HG03457 (cell line): ENCODE results near the gene FSTL1.

Experiments
- ATAC-seq: cut with Tn5 transposase; IDR thresholded peaks from one replicate; pipeline ENCODE4 v1.9.1; 2021; ENCODE audit warnings: moderate number of reproducible peaks; ENCODE audit not compliant: unreplicated experiment

The FSTL1 gene

GRCh38 chr3:120440762-120441161, 10.0 kb downstream of the FSTL1 start:
- ATAC-seq: no peak

DNA sequence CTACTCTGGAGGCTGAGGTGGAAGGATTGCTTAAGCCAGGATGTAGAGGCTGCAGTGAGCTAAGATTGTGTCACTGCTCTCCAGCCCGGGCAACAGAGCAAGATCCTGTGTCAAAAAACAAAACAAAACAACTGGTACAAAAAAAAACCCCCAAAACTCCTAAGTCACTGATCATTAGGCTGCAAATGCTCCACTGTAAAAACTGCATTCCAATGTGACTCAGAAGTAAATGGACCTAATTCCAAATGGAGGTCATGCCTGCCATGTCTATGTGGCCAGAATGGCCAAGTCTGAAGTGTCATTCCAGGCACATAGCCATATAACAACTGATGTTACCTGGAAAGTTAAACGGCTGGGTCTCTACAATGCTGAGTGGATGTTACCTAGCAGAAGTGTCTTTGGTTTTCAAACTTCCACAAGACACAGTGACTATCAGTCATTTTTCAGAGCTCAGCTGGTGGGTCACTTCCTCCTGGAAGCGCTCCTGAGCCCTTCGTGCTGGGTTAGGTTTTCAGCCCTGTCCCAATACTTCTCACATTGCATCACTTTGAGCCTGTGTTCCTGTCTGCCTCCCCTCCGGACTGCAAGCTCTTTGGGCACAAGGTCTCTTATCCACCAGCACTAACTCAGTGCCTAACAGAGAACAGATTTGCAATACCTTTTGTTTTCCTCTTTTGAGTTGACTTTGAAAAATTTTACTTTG, 10.6 kb downstream of the FSTL1 start:
- no peak for ATAC-seq

GRCh38 chr3:120438665-120439370, 12.0 kb downstream of the FSTL1 start:
- no peak for ATAC-seq

- no peak for ATAC-seq
Observed at GRCh38 chr3:120438216-120438615, 12.6 kb downstream of the FSTL1 start.

DNA sequence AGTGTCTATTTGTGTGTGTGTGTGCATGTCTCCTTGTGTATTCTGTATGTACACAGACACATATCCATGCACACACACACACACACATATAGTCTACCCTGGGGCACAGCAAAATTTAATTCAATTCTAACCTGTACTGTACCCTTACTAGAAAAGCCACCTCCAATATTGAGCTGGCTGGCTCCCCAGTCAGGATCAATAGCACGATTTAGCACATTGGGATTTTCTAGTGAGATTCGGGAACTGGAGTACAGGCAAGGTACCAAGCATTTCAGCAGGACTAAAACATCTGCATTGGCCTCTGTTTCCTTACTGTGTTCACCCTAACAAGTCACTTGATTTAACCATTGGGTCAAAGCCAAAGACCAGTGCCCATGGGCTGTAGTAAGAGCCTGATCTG, 13.2 kb downstream of the FSTL1 start:
- ATAC-seq: no peak

DNA sequence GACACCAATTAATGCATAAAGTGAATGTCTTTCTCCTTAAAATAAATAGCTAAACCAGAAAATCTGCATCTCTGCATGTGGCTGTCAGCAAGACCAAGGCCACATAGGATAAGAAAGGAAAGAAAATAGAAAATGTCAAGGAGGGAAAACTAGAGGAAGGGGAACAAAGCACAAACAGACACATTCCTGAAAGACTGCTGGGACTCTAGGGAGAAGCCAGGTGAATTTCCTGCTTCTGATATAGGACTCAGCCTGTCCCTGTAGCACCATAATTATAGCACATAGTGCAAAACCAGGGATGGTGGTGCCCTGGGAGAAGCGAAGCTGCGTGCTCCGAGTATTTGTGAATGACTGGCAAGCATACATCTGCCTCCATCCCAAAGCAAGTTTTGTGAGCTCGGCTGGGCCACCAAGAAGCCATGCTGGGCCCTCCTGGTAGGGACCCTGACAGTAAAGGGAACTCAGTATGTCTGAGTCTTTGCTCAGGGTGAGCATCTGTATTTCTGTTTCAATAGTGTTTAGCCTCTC, 14.2 kb downstream of the FSTL1 start:
- ATAC-seq: no peak

DNA sequence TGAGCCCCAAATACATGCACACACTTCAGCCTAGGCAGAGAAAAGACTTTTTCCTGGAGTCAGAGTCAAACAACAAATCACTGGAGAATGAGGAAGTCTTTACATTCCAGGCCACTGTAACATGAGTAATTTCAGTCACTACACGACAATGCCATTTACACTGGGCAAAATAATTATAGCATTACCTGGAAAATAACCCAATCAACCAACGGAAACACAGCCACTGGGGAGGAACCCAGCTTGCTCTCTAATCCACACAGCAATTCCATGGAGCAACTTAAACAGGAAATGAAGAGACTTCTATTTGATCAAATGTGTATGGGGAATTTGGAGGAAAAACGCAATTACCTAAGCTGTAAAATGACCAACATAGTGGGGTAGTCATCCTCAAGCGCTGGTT, 15.2 kb downstream of the FSTL1 start:
- no peak for ATAC-seq

GRCh38 chr3:120433662-120434331, 17.0 kb downstream of the FSTL1 start:
- ATAC-seq: no peak

DNA sequence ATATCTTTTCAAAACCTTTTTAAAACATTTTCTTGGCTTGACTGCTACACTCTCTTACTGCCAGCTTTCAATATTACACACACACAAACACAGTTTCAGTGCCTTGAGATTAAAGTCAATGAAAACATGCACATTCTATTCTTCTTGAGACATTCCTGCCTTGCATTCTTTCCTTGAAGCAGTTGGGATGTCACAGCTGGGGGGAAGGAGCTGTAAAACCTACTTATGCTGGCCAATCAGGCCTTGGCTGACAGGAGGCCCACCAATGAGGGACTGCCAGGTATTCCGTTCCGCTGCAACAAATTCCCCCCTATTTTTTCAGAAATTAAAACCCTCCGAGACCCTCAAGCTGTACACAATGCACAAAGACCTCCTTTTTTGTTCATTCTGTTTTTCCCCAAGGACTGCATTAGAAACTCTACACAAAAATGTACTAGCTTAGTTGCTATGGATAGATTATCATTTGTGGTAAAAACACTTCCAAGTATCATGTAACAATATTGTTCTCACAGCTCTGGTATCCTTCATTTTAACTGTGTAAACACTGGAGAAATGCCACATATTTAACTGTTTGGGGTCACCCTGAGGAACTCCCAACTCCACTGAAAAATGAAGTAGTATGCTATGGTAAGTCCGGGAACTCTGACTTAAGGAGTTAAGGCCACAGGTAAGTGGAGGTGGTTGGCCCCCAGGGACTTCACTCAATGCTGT, 18.5 kb downstream of the FSTL1 start:
- no peak for ATAC-seq

GRCh38 chr3:120429921-120430361, 20.9 kb downstream of the FSTL1 start:
- ATAC-seq: no peak

- ATAC-seq: no peak
Observed at GRCh38 chr3:120428924-120429323, 21.9 kb downstream of the FSTL1 start.

- ATAC-seq: no peak
Observed at GRCh38 chr3:120427201-120427600, 23.6 kb downstream of the FSTL1 start.

- no peak for ATAC-seq
Observed at GRCh38 chr3:120425572-120426250, 25.1 kb downstream of the FSTL1 start.

GRCh38 chr3:120424976-120425570, 25.7 kb downstream of the FSTL1 start:
- no peak for ATAC-seq

DNA sequence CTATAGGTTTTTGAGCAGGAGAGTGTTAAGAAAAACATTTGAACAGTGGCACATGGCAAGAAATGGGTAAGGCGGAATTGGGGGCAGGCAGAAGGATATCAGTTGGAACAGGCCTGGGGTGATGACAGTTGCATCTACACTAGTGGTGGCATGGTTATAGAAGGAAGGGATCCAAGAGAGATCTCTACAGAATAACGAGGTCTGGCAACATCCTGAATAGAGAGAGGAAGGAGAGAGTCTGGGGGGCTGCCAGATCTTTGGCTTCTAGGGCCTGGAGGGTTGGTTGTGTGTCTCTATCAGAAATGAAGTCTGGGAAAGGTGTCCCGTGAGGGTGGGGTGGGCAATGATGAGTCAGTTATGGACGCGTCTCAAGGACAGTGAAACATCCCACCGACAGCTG, 26.3 kb downstream of the FSTL1 start:
- ATAC-seq: no peak

DNA sequence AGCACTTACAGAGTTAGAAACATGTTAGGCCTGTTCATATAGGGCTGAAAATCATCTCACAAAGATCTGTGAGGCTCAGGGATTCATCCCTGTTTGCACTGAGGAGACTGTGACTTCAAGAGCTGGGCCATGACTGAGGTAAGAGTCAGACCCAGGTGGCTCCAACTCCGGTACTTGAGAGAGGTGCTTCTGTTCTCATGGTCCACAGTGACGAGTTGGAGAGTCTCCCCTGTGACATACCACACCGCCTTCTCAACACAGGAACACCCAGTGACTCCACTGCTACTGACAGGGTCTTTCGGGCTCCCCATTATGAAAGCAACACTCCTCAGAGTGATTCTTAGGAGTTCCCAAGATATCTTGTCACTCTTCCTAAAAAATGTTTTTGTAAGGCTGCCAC, 27.4 kb downstream of the FSTL1 start:
- ATAC-seq: no peak

DNA sequence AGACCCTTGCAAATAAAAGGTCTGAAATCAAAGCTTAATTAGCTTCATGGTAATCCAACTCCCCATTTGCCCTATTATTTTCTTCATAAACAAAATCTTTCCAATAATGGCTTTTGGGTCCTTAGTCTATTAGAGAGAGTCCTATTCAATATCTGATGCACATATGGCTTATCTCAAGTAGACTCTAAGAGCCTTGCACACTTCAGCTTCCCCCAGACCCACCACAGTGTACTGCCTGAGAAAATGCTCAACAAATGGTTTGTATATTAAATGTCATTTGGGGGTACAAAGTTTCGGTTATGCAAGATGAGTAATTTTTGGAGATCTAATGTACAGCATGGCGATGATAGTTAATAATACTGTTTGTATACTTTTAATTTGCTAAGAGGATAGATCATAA, 28.9 kb downstream of the FSTL1 start:
- ATAC-seq: no peak

GRCh38 chr3:120420928-120421551, 29.8 kb downstream of the FSTL1 start:
- ATAC-seq: no peak

GRCh38 chr3:120420360-120420759, 30.4 kb downstream of the FSTL1 start:
- ATAC-seq: no peak

GRCh38 chr3:120419797-120420196, 31.0 kb downstream of the FSTL1 start:
- no peak for ATAC-seq
